Transverse colon (tissue), 4 donors: ENCODE data around the gene RAPGEF6.

Experiments
- CTCF ChIP-seq, 5 experiments: fragments of 200-600 bp in 3 of 5; fragments of 450-650 bp in 2 of 5; sonication (generic) in 3 of 5; IDR thresholded peaks; 1 replicate in 2 of 5; 2 replicates in 3 of 5; pipeline ENCODE4 v1.5.1; 2016 to 2017; ENCODE audit warnings: antibody characterized with exemption in 5 of 5, inconsistent platforms in 3 of 5, mild to moderate bottlenecking in 2 of 5, moderate library complexity in 1 of 5
- POLR2A ChIP-seq: fragments of 450-650 bp; IDR thresholded peaks from one replicate; pipeline ENCODE4 v1.6.1; 2016; ENCODE audit warnings: antibody characterized with exemption, mild to moderate bottlenecking, moderate library complexity
- POLR2AphosphoS5 ChIP-seq, 3 donors: sonication (generic); formaldehyde crosslinking; IDR thresholded peaks; one replicate each; pipeline ENCODE4 v1.6.1; 2016; ENCODE audit warnings: antibody characterized with exemption in 3 of 3

DNA sequence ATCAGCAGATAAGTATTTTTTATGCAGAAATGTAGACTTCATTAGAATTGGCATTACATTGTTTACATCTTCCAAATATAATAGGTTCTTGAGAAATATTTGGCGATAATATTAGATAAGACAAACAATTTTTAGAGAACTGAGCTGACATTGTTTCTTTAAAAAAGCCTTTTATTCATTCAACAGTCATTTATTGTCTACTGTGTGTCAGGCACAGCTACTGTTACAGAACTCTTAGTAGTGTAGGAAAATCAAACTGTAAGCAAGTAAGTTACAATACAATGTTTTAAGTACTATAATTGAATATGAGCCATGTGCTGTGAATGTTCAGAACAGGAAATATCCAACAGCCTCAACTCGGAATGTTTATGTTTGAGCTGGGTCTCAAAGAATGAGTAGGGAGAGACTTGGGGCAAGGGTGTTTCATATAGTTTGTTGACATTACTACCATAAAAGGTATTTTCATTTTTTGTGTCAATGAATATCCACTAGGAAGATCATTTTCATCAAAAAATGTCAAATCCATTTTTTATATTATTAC lies 257.2 kb downstream of the RAPGEF6 start:
- TF ChIP-seq CTCF (IDR thresholded peaks at IDR 0.05) (no peak), POLR2AphosphoS5 (IDR thresholded peaks at IDR 0.05) (no peak), POLR2A (no peak)
